ENCODE data around the gene UGCG. TPM values are rescaled to one million over a fixed set of nuclear protein-coding genes. Genes with fewer than 3 reads are reported as not detected.

The UGCG gene
- total and polyA plus RNA-seq, 2 of the 8 experiments (the other 6 are each of a cell fraction or from before 2014, with no cell fraction given): 14.9 to 34.0 TPM

DNA sequence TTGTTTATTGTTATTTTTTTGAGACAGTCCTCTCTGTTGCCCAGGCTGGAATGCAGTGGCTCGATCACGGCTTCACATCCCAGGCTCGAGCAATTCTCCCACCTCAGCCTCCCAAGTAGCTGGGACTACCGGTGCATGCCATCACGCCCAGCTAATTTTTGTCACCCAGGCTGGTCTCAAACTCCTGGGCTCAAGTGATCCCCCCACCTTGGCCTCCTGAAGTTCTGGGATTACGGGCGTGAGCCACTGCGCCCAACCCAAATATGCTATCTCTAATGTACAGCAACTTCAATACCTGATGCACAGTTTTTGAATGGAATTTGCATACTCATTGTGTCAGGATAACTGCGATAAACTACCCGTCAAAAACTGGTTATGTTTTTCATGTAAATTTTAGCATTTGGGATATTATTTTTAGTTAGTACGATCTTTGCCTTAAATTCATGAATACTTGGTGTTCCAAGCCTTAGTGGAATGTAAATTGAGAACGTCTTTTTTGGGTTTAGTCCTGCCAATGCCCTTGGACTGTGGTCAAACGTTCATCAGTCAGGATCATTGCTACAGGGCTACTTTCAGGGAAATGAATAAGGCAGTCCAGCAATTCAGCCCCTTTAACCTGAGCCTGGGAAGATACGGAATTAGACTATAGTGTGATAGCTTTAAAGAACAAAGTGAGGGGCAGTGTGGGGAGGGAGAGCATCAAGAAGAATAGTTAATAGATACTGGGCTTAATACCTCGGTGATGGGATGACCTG lies 4.4 kb downstream of the UGCG start:
- Histone ChIP-seq H3K9me3 (ENCODE audit: insufficient read depth in 2 of 2, low read depth in 1 of 2, low read length in 1 of 2) (no peaks in the 10 kb centered on the region), H3K4me2 (ENCODE audit: insufficient read depth in 1 of 2, low read depth in 2 of 2, low read length in 2 of 2) (no peak overlapping the region; a peak in 1 of 4 replicates), H3K79me1 (ENCODE audit: low read depth, low read length) (peaks cover 9% of the 10 kb centered on the region), H3K79me2 (ENCODE audit: control insufficient read depth in 1 of 2, insufficient read depth in 2 of 2, low read length in 2 of 2) (peaks cover 31 to 86% of the 10 kb centered on the region in 2 experiments), H2BK12ac (ENCODE audit: low read depth, low read length) (no peak overlapping the region), H3K23me2 (ENCODE audit: low read depth, low read length) (peaks cover 8% of the 10 kb centered on the region), H2BK120ac (replicated peaks; ENCODE audit: low read depth, low read length) (no peak overlapping the region), H3K36me3 (ENCODE audit: control insufficient read depth in 2 of 4, insufficient read depth in 4 of 4, low read length in 3 of 4) (no peaks in the 10 kb centered on the region), H3K9ac (replicated peaks in 1 of 4; ENCODE audit: extremely low read depth in 1 of 4, low read depth in 3 of 4, low read length in 3 of 4) (no peak overlapping the region), H3K14ac (ENCODE audit: insufficient read length) (no peak overlapping the region), H4K8ac (ENCODE audit: extremely low read depth, insufficient read depth, low read length) (no peak overlapping the region), H2BK5ac (ENCODE audit: low read depth, low read length) (no peak overlapping the region), H4K5ac (ENCODE audit: insufficient read length, low read depth, low read length) (no peak overlapping the region), H2AFZ (ENCODE audit: low read length) (no peak overlapping the region), H2AK5ac (ENCODE audit: low read depth, low read length) (no peak overlapping the region), H4K91ac (replicated peaks; ENCODE audit: insufficient read length, low read length) (no peak overlapping the region), H3K56ac (replicated peaks; ENCODE audit: insufficient read length, low read depth, low read length) (no peak overlapping the region), H2BK20ac (ENCODE audit: low read length) (no peak overlapping the region), H3K23ac (ENCODE audit: insufficient read length) (no peak overlapping the region), H3K27me3 (replicated peaks in 1 of 4; ENCODE audit: control insufficient read depth in 3 of 4, extremely low read depth in 1 of 4, insufficient read depth in 3 of 4, low read length in 3 of 4) (no peaks in the 10 kb centered on the region), H3K4ac (replicated peaks; ENCODE audit: insufficient read length, low read depth, low read length) (no peak overlapping the region), H3K27ac (ENCODE audit: low read depth, low read length) (no peak overlapping the region), H2BK15ac (ENCODE audit: low read length) (no peak overlapping the region), H3K4me1 (replicated peaks in 1 of 4; ENCODE audit: control insufficient read depth in 3 of 4, insufficient read depth in 4 of 4, low read length in 3 of 4) (peaks cover 0 to 3% (median 0%) of the 10 kb centered on the region in 4 experiments; a peak in 4 of 7 replicates), H3K18ac (ENCODE audit: extremely low read depth, low read length) (no peak overlapping the region), H4K20me1 (replicated peaks in 1 of 2; ENCODE audit: control insufficient read depth in 1 of 2, insufficient read depth in 2 of 2, low read length in 2 of 2) (peaks cover 6 to 8% of the 10 kb centered on the region in 2 experiments), H3K4me3 (ENCODE audit: extremely low read depth in 1 of 4, insufficient read depth in 2 of 4, low read depth in 3 of 4, low read length in 4 of 4) (no peak overlapping the region)
- ChIA-PET POLR2A (ENCODE audit: partially characterized antibody) (no interaction called here), CTCF (ENCODE audit: partially characterized antibody) (no interaction called here)
- TF ChIP-seq SRF (IDR thresholded peaks at IDR 0.05; ENCODE audit: low read depth, low read length): no peak
- TF ChIP-seq, protein P1, sequence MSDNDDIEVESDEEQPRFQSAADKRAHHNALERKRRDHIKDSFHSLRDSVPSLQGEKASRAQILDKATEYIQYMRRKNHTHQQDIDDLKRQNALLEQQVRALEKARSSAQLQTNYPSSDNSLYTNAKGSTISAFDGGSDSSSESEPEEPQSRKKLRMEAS (IDR thresholded peaks at IDR 0.05): no peak
- TF ChIP-seq BACH1 (IDR thresholded peaks at IDR 0.05; ENCODE audit: low read length): no peak
- TF ChIP-seq CHD1 (IDR thresholded peaks at IDR 0.05; ENCODE audit: low read depth, low read length): no peak
- DNase-seq (ENCODE audit: low read depth in 1 of 2, low spot score in 2 of 2) (no peak), FAIRE-seq (no peak)
- 89% methylated on average over 15 of the region's 15 CpGs; no CpG with 5 or more reads in 1 of the 2 experiments for WGBS, 2 experiments (ENCODE audit: extremely low coverage in 1 of 2, insufficient coverage in 1 of 2, insufficient read length in 1 of 2, insufficient replicate concordance in 2 of 2, low coverage in 1 of 2, low lambda C conversion rate in 2 of 2, missing lambda C conversion rate in 1 of 2)

Measured in H1 (cell line).